IPS-18c (cell line): ENCODE data around the gene AXIN1.
"Not testable (repeated sequence)": the region's sequence is repeated elsewhere in the genome, so short reads cannot be mapped to it uniquely, and the experiment has no call there.

ENCODE experiments used
- H3K4me3 ChIP-seq: 2 replicates; pipeline ENCODE4 v1.7.0; 2013; ENCODE audit warnings: low read depth, mild to moderate bottlenecking, low read length, moderate library complexity; ENCODE audit not compliant: insufficient read depth
- H3K9me3 ChIP-seq: one replicate; pipeline ENCODE4 v1.6.1; 2013; ENCODE audit warnings: mild to moderate bottlenecking, low read length, moderate library complexity; ENCODE audit not compliant: control insufficient read depth, insufficient read depth

Gene AXIN1

GRCh38 chr16:362702-362999 is 10.1 kb upstream of the AXIN1 start:
- H3K4me3 ChIP-seq, H3K9me3 ChIP-seq: not testable (repeated sequence)

- H3K4me3 ChIP-seq: no peak overlapping the region
- H3K9me3 ChIP-seq: no peaks in the 10 kb centered on the region
Observed at GRCh38 chr16:361872-362701, 9.6 kb upstream of the AXIN1 start.

GRCh38 chr16:361341-361871 is 8.9 kb upstream of the AXIN1 start:
- Histone ChIP-seq H3K4me3 (no peak overlapping the region), H3K9me3 (no peaks in the 10 kb centered on the region)

GRCh38 chr16:360698-361336 is 8.3 kb upstream of the AXIN1 start:
- Histone ChIP-seq H3K4me3 (no peak overlapping the region), H3K9me3 (no peaks in the 10 kb centered on the region)

- Histone ChIP-seq H3K4me3 (no peak overlapping the region), H3K9me3 (no peaks in the 10 kb centered on the region)
Observed at GRCh38 chr16:359871-360697, 7.6 kb upstream of the AXIN1 start.

GRCh38 chr16:359067-359763 is 6.7 kb upstream of the AXIN1 start:
- no peak overlapping the region for H3K4me3 ChIP-seq
- no peaks in the 10 kb centered on the region for H3K9me3 ChIP-seq

GRCh38 chr16:356741-357140 is 4.2 kb upstream of the AXIN1 start:
- Histone ChIP-seq H3K9me3 (no peaks in the 10 kb centered on the region), H3K4me3 (no peak overlapping the region)

- H3K4me3 ChIP-seq: no peak overlapping the region
- no peaks in the 10 kb centered on the region for H3K9me3 ChIP-seq
Observed at GRCh38 chr16:354971-355461, 2.5 kb upstream of the AXIN1 start.

- H3K4me3 ChIP-seq: no peak overlapping the region
- H3K9me3 ChIP-seq: no peaks in the 10 kb centered on the region
Observed at GRCh38 chr16:354291-354881, 1.9 kb upstream of the AXIN1 start.

GRCh38 chr16:353404-354290 is 1.1 kb upstream of the AXIN1 start:
- no peaks in the 10 kb centered on the region for H3K9me3 ChIP-seq
- peak overlapping the region; percentile 57 for H3K4me3 ChIP-seq

- H3K9me3 ChIP-seq: no peaks in the 10 kb centered on the region
Observed at GRCh38 chr16:351804-352520, 561 bp downstream of the AXIN1 start.

GRCh38 chr16:350203-350602 is 2.3 kb downstream of the AXIN1 start:
- H3K4me3 ChIP-seq: no peak overlapping the region
- H3K9me3 ChIP-seq: no peaks in the 10 kb centered on the region

More at GRCh38 chr16:351804-352520, 561 bp downstream of the AXIN1 start:
- H3K4me3 ChIP-seq: peak overlapping the region; percentile 69

- no peaks in the 10 kb centered on the region for H3K9me3 ChIP-seq
- H3K4me3 ChIP-seq: no peak overlapping the region
Observed at GRCh38 chr16:349211-349610, 3.3 kb downstream of the AXIN1 start.

GRCh38 chr16:348495-348894 is 4.0 kb downstream of the AXIN1 start:
- not testable (repeated sequence) for H3K9me3 ChIP-seq, H3K4me3 ChIP-seq

- Histone ChIP-seq H3K9me3 (peaks cover 2% of the 10 kb centered on the region), H3K4me3 (no peak overlapping the region)
Observed at GRCh38 chr16:347203-347602, 5.3 kb downstream of the AXIN1 start.
